Stimulated activated CD8-positive, alpha-beta memory T cell treated with anti-CD3 and anti-CD28 coated beads, Interleukin-12 subunit alpha, Interleukin-12 subunit beta, amount 100 ng/mL, for 24 hours (primary cell): ENCODE data around the gene GREB1L.
"Not testable (repeated sequence)": the region's sequence is repeated elsewhere in the genome, so short reads cannot be mapped to it uniquely, and the experiment has no call there.

ENCODE experiments used
- DNase-seq: peaks from one replicate; pipeline ENCODE4 v3.0.0-alpha.2; 2020; ENCODE audit errors: extremely low read depth

The GREB1L gene

GRCh38 chr18:21305621-21306020, 63.6 kb downstream of the GREB1L start:
- DNase-seq: no peak

GRCh38 chr18:21306368-21306767, 64.3 kb downstream of the GREB1L start:
- DNase-seq: no peak

GRCh38 chr18:21307578-21307977, 65.5 kb downstream of the GREB1L start:
- no peak for DNase-seq

GRCh38 chr18:21309248-21309647, 67.2 kb downstream of the GREB1L start:
- no peak for DNase-seq

GRCh38 chr18:21311980-21312379, 69.9 kb downstream of the GREB1L start:
- not testable (repeated sequence) for DNase-seq

GRCh38 chr18:21313576-21313975, 71.5 kb downstream of the GREB1L start:
- DNase-seq: no peak

- DNase-seq: no peak
Measured at GRCh38 chr18:21314724-21315123, 72.7 kb downstream of the GREB1L start.

- DNase-seq: not testable (repeated sequence)
Measured at GRCh38 chr18:21315126-21315525, 73.1 kb downstream of the GREB1L start.

GRCh38 chr18:21315741-21316197, 73.7 kb downstream of the GREB1L start:
- no peak for DNase-seq

GRCh38 chr18:21316296-21316695, 74.3 kb downstream of the GREB1L start:
- no peak for DNase-seq

- DNase-seq: no peak
Measured at GRCh38 chr18:21321711-21322110, 79.7 kb downstream of the GREB1L start.

- no peak for DNase-seq
Measured at GRCh38 chr18:21327101-21327500, 85.1 kb downstream of the GREB1L start.

- no peak for DNase-seq
Measured at GRCh38 chr18:21330122-21330701, 88.2 kb downstream of the GREB1L start.

GRCh38 chr18:21331065-21331464, 89.0 kb downstream of the GREB1L start:
- DNase-seq: no peak

- DNase-seq: no peak
Measured at GRCh38 chr18:21335927-21336488, 94.0 kb downstream of the GREB1L start.

GRCh38 chr18:21336846-21337245, 94.8 kb downstream of the GREB1L start:
- no peak for DNase-seq

GRCh38 chr18:21341141-21341540, 99.1 kb downstream of the GREB1L start:
- DNase-seq: no peak

- DNase-seq: no peak
Measured at GRCh38 chr18:21342372-21342771, 100.3 kb downstream of the GREB1L start.

- DNase-seq: no peak
Measured at GRCh38 chr18:21344860-21345259, 102.8 kb downstream of the GREB1L start.

GRCh38 chr18:21345840-21346239, 103.8 kb downstream of the GREB1L start:
- no peak for DNase-seq

- no peak for DNase-seq
Measured at GRCh38 chr18:21359746-21360145, 117.7 kb downstream of the GREB1L start.

GRCh38 chr18:21361307-21361880, 119.4 kb downstream of the GREB1L start:
- no peak for DNase-seq

GRCh38 chr18:21362831-21363230, 120.8 kb downstream of the GREB1L start:
- no peak for DNase-seq

- DNase-seq: no peak
Measured at GRCh38 chr18:21363348-21363747, 121.3 kb downstream of the GREB1L start.
